Brain pericyte (primary cell): ENCODE measurements around the gene FAAP100.
A peak's percentile ranks its signal among the peaks of the same experiment; 100 is the strongest.

Experiments used
- DNase-seq: peaks from one replicate; pipeline ENCODE4 v3.0.0-alpha.2; 2012; ENCODE audit warnings: low read depth, low spot score

Gene FAAP100

GRCh38 chr17:81512562-81513371 is 39.4 kb downstream of the FAAP100 start, which contains the start of gene ACTG1:
TSS of gene ACTG1 (minus strand) at chr17:81512799. CDS start at chr17:81512354, 445 bp downstream.
- peak; percentile 59 for DNase-seq

DNA sequence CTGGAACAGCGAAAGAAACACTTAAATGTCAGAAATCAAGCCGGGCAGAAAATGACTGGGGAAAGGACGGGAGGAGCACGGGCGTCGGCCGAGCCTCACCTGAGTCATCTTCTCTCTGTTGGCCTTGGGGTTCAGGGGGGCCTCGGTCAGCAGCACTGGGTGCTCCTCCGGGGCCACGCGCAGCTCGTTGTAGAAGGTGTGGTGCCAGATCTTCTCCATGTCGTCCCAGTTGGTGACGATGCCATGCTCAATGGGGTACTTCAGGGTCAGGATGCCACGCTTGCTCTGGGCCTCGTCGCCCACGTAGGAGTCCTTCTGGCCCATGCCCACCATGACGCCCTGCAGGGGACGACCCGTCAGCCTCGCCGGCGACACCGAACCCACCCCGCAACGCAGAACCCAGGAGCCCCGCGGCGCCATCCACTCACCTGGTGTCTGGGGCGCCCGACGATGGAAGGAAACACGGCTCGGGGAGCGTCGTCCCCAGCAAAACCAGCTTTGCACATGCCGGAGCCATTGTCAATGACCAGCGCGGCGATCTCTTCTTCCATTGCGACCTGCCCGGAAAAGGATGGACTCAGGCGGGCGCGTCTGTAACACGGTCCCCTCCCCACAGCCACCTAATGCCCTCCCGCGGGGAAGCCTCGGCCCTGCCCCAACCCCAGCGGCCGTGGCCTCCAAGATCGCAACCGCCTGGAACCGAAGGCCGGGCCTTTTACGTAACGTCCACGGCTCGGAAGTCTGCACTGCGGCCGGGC is 40.2 kb downstream of the FAAP100 start:
- no peak for DNase-seq

- no peak for DNase-seq
These were observed 40.7 kb downstream of the FAAP100 start for GRCh38 chr17:81511554-81511803.

GRCh38 chr17:81510785-81511553 is 41.2 kb downstream of the FAAP100 start:
- DNase-seq: no peak

DNA sequence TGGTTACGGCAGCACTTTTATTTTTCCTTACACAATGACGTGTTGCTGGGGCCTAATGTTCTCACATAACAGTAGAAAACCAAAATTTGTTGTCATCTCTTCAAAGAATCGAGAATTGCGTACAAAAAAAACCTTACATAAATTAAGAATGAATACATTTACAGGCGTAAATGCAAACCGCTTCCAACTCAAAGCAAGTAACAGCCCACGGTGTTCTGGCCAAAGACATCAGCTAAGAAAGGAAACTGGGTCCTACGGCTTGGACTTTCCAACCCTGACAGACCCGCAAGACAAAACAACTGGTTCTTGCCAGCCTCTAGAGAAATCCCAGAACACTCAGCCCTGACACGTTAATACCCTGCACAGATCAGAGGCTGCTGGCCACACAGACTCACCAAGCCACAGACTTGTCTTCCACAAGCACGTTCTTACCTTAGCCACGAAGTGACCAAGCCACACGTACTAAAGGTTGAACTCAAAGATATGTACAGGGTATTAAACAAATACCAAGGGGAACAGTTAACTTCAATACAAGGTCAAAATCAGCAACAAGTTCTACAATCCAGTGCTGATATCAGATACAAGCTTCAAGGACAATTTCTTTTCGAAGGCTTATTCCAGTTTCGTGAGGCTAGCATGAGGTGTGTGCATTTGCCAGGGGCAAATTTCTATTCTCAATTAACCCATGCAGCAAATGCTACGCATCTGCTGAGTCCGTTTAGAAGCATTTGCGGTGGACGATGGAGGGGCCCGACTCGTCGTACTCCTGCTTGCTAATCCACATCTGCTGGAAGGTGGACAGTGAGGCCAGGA is 42.0 kb downstream of the FAAP100 start:
- no peak for DNase-seq

DNA sequence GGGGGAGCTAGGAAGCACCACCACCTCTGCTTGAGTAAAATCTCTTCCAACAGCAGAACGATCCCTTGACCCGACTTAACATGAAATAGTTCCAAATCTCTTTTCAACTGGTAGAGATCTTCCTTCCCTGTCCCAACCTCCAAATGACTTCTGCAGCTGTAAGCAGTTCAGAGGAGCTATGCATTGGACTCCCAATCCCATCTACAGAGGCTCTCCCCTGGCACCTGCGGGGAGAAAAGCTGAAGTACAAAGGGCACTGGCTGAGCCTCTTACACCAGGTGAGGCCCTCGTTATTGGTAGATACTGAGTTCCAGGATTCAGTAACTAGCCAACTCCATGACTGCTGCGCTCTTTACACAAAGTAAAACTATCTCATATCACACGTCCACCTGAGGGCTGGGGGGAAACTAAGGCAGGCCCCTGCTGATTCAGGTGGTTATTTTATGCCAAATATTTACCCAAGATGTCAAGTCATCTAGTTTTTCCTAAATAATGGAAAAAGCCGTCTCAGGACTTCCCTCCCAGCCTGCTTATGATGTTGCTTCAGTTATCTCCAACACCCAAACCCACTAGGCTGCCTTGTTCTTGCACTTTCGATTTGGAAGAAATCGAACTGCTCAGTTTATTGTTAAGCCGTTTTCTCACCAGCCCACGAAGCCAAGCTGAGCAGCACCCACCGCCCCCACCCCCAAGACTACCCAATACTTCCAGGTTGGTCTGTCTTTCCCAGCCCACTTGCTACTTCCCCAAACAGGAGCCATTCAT is 42.8 kb downstream of the FAAP100 start:
- DNase-seq: no peak

DNA sequence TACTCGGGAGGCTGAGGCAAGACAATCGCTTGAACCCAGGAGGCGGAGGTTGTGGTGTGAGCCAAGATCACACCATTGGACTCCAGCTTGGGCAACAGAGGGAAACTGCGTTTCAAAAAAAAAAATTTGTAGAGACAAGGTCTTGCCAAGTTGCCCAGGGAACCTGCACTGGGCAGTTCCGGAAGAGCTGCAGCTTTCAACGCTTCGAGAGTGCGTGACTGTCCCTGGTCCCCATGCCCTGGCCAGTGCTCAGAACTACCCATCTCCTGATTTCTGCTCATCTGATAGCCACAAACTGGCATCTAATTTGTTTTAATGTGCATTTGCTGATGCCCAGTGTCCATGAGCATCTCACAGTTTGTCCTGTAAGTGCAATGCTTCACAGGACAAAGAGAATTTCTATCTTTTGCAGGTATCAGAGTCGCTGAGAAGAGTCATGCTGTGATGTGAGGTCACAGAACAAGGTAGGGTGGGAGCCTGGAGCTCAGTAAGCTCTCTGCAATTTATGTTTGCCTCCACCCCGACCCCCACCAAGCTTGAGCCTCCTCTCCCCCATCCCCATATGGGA is 43.4 kb downstream of the FAAP100 start:
- DNase-seq: no peak

DNA sequence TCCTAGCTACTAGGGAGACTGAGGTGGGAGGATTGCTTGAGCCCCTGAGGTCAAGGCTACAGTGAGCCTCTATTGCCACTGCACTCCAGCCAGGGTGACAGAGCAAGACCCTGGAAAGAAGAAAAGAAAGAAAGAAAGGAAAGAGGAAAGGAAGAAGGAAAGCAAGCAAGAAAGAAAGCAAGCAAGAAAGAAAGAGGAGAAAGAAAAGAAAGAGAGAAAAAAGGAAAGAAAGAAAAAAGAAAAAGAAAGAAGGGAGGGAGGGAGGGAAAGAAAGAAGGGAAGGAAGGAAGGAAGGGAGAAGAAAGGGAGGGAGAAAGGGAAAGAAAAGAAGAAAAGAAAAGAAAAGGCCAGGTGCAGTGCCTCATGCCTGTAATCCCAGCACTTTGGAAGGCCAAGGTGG is 48.5 kb downstream of the FAAP100 start:
- no peak for DNase-seq

GRCh38 chr17:81502471-81503017 is 49.6 kb downstream of the FAAP100 start:
- no peak for DNase-seq

- DNase-seq: no peak
These were observed 52.1 kb downstream of the FAAP100 start for GRCh38 chr17:81500047-81500446.

DNA sequence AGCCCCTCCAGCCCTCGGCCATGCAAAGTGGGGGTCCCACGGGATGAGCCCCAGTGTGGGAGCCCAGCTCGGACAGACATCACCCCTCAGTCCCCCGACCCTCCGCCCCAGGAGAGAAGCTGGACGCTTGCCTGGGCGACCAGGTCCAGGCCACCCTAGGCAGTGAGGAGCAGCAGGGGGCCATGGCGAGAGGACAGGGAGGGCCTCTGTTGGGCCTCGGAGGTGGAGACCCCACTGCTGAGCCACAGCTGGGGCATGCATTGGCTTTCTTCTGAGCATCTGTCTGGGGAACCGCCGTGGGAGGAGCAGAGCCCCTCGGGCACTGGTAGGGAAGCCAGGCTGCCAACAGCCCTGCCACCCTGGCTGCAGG is 52.6 kb downstream of the FAAP100 start:
- DNase-seq: no peak

DNA sequence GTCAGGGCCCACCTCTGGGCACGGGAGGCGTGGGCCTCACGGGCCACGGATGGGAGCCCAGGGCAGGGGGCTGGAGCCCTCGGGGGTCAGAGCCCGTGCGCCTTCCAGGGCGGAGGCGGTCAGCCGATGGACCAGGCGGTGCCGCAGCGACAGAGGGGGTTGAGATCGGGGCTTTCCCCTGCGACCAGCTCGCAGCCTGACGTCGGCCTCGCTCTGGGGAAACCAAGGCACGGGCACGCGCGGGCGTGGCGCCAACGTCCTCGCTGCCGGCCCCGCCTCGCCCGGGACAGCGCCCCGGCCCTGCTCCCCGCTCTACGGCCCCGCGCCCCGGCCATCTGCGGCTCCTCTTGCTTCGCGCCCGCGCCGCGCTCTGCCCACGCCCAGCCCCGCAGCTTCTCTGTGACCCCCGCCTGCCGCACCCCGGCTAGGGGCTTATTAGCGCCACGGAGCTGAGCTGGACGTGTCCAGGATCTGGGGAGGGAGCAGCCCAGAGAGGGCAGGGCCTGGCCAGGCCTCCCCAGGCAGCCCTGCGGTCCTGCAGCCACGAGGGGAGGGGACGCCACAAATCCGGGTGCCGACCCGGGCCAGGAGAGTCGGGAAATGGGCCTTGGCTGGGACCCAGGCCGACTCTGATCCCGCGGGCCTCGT is 53.1 kb downstream of the FAAP100 start:
- no peak for DNase-seq

- no peak for DNase-seq
These were observed 57.4 kb downstream of the FAAP100 start for GRCh38 chr17:81494626-81495377.

GRCh38 chr17:81493198-81494038 is 58.7 kb downstream of the FAAP100 start:
- DNase-seq: no peak

DNA sequence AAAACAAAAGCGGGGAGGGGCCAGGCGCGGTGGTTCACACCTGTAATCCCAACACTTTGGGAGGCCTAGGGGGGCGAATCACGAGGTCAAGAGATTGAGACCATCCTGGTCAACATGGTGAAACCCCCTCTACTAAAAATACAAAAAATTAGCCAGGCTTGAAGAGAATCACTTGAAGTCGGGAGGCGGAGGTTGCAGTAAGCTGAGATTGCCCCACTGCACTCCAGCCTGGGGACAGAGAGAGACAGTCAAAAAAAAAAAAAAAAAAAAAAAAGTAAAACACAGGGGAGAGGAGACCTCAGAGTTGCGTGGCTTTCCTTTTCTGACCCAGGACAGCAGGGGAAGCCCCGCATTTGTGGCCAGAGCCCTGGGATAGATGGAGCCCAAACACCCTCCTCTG is 59.4 kb downstream of the FAAP100 start:
- no peak for DNase-seq

DNA sequence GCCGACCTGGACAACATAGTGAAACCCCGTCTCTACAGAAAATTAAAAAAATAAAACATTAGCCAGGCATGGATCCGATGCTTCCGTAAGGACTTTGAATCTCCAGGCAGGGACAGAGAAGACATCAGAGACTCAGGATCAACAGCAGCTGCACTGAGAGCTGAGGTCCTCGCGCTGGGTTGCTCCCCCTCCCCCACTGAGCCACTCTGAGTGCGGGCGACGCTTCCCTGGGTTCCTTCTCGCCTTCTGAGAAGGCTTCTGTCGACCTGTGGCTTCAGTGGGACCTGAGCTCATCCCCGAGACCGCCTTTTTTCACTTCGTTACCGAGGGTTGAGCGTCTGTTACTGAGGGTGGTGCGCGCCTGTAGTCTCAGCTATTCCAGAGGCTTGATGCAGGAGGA is 60.0 kb downstream of the FAAP100 start:
- DNase-seq: no peak

DNA sequence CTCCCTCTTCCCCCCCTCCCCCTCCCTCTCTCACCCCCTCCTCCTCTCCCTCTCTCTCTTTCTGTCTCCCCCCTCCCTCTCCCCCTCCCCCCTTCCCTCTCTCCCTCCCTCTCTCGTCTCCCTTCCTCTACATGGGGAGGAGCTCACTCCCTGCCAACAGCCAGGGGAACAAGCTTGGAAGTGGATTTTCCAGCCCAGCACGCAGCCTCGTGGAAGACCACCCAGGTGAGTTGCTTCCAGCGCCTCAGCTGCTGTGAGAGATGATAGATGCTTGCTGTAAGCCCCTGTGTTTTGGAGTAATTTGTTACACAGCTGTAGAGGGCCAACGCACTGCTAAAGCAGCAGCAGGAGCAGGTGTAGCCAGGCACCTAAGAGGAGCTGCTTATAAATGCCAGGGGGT is 60.4 kb downstream of the FAAP100 start:
- no peak for DNase-seq

GRCh38 chr17:81491181-81491581 is 61.0 kb downstream of the FAAP100 start:
- no peak for DNase-seq
